Tibial artery (tissue), 4 donors: ENCODE measurements around the gene ABCC9.
A peak's percentile ranks its signal among the peaks of the same experiment; 100 is the strongest.

Experiments
- DNase-seq, 2 donors: peaks; one replicate each; pipeline ENCODE4 v3.0.0-alpha.2; 2019
- H3K27ac ChIP-seq, 2 donors: fragments of 200-600 bp; sonication (generic) in 1 of 2; 1 replicate in 1 of 2; 2 replicates in 1 of 2; pipeline ENCODE4 v1.5.1; 2018 to 2019; ENCODE audit warnings: mild to moderate bottlenecking in 1 of 2
- H3K27me3 ChIP-seq, 2 donors: fragments of 200-600 bp; sonication (generic) in 1 of 2; one replicate each; pipeline versions ENCODE4 v1.5.1 to v1.6.0; 2016 to 2019
- H3K36me3 ChIP-seq, 3 donors: fragments of 200-600 bp; sonication (generic) in 2 of 3; one replicate each; pipeline ENCODE4 v1.5.1; 2016 to 2019; ENCODE audit warnings: mild to moderate bottlenecking in 2 of 3
- H3K4me1 ChIP-seq, 4 donors: fragments of 200-600 bp; sonication (generic) in 2 of 4; 1 replicate in 3 of 4; 2 replicates in 1 of 4; pipeline ENCODE4 v1.5.1; 2016 to 2019
- H3K4me3 ChIP-seq, 2 donors: fragments of 200-600 bp; sonication (generic) in 1 of 2; 1 replicate in 1 of 2; 2 replicates in 1 of 2; pipeline ENCODE4 v1.5.1; 2018 to 2019; ENCODE audit warnings: mild to moderate bottlenecking in 2 of 2
- H3K9me3 ChIP-seq, 3 donors: fragments of 200-600 bp; sonication (generic) in 1 of 3; one replicate each; pipeline ENCODE4 v1.5.1; 2016 to 2019
- intact Hi-C: fragments of 100-400 bp; cut with DNase I; formaldehyde crosslinking; loops from one replicate; pipeline ENCODE4 v1.15.0; 2023; ENCODE audit warnings: low total_unique reads
- TF ChIP-seq, protein P1 (sequence below), 2 experiments: fragments of 200-600 bp in 1 of 2; fragments of 450-650 bp in 1 of 2; IDR thresholded peaks; one replicate each; pipeline ENCODE4 v1.5.1; 2017 to 2019; ENCODE audit warnings: antibody characterized with exemption in 2 of 2, mild to moderate bottlenecking in 1 of 2, moderate library complexity in 1 of 2

The ABCC9 gene

GRCh38 chr12:21984375-21984774 lies 43.1 kb upstream of the ABCC9 start:
- DNase-seq, result no peak
- Histone ChIP-seq H3K9me3 (no peaks in the 10 kb centered on the region), H3K27me3 (no peaks in the 10 kb centered on the region), H3K36me3 (no peaks in the 10 kb centered on the region), H3K4me3 (no peak overlapping the region), H3K27ac (no peak overlapping the region), H3K4me1 (peaks cover 0 to 28% (median 12%) of the 10 kb centered on the region in 4 donors)
- intact Hi-C loops, result no loop called here
- TF ChIP-seq, protein P1, sequence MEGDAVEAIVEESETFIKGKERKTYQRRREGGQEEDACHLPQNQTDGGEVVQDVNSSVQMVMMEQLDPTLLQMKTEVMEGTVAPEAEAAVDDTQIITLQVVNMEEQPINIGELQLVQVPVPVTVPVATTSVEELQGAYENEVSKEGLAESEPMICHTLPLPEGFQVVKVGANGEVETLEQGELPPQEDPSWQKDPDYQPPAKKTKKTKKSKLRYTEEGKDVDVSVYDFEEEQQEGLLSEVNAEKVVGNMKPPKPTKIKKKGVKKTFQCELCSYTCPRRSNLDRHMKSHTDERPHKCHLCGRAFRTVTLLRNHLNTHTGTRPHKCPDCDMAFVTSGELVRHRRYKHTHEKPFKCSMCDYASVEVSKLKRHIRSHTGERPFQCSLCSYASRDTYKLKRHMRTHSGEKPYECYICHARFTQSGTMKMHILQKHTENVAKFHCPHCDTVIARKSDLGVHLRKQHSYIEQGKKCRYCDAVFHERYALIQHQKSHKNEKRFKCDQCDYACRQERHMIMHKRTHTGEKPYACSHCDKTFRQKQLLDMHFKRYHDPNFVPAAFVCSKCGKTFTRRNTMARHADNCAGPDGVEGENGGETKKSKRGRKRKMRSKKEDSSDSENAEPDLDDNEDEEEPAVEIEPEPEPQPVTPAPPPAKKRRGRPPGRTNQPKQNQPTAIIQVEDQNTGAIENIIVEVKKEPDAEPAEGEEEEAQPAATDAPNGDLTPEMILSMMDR (IDR thresholded peaks at IDR 0.05), result no peak

GRCh38 chr12:21983095-21983494 lies 41.9 kb upstream of the ABCC9 start:
- Histone ChIP-seq H3K4me1 (peaks cover 0 to 28% (median 12%) of the 10 kb centered on the region in 4 donors), H3K36me3 (no peaks in the 10 kb centered on the region), H3K9me3 (no peaks in the 10 kb centered on the region), H3K27ac (no peak overlapping the region), H3K27me3 (no peaks in the 10 kb centered on the region), H3K4me3 (no peak overlapping the region)
- intact Hi-C loops, result no loop called here
- DNase-seq, result no peak
- TF ChIP-seq, protein P1 (IDR thresholded peaks at IDR 0.05), result no peak

GRCh38 chr12:21980544-21980943 lies 39.3 kb upstream of the ABCC9 start:
- Histone ChIP-seq H3K27ac (no peak overlapping the region), H3K4me3 (no peak overlapping the region), H3K9me3 (no peaks in the 10 kb centered on the region), H3K27me3 (no peaks in the 10 kb centered on the region), H3K36me3 (no peaks in the 10 kb centered on the region), H3K4me1 (peaks cover 0 to 28% (median 12%) of the 10 kb centered on the region in 4 donors)
- DNase-seq, result no peak
- TF ChIP-seq, protein P1 (IDR thresholded peaks at IDR 0.05), result no peak
- intact Hi-C loops, result no loop called here

- Histone ChIP-seq H3K36me3 (no peaks in the 10 kb centered on the region), H3K27ac (no peak overlapping the region), H3K27me3 (no peaks in the 10 kb centered on the region), H3K4me1 (peaks cover 0 to 4% (median 0%) of the 10 kb centered on the region in 4 donors), H3K4me3 (no peak overlapping the region), H3K9me3 (no peaks in the 10 kb centered on the region)
- intact Hi-C loops, result no loop called here
- DNase-seq, result no peak
- TF ChIP-seq, protein P1 (IDR thresholded peaks at IDR 0.05), result no peak
Observed at GRCh38 chr12:21975293-21975692, 34.1 kb upstream of the ABCC9 start.

GRCh38 chr12:21973221-21973620 lies 32.0 kb upstream of the ABCC9 start:
- H3K4me3 ChIP-seq, result no peak overlapping the region
- no peaks in the 10 kb centered on the region for H3K36me3 ChIP-seq
- peaks cover 0 to 4% (median 0%) of the 10 kb centered on the region in 4 donors for H3K4me1 ChIP-seq
- no peaks in the 10 kb centered on the region for H3K9me3 ChIP-seq
- TF ChIP-seq, protein P1 (IDR thresholded peaks at IDR 0.05), result no peak
- no peaks in the 10 kb centered on the region for H3K27me3 ChIP-seq
- no peak overlapping the region for H3K27ac ChIP-seq
- intact Hi-C loops, result no loop called here
- no peak for DNase-seq

DNA sequence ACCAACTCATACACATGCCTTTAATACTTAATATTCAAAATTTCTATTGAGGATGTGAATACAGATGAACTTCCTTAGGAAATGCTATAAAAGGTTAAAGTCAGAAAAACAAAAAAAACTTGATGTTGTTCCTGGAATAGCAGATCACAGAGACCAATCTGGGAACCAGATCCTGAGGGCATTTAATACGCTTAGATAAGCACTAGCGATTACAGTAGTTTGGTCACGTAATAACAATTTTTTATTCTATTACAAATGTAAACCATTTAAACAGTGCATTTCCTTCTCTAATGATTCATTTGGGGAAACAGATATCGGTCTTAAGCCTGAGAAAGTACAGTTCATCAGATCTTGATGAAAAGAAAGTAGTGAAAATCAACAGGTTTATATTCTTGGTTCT lies 30.8 kb upstream of the ABCC9 start:
- Histone ChIP-seq H3K27ac (peak overlapping the region in 1 of 2 donors; percentile 15), H3K4me1 (peaks cover 0 to 4% (median 0%) of the 10 kb centered on the region in 4 donors), H3K27me3 (no peaks in the 10 kb centered on the region), H3K4me3 (no peak overlapping the region), H3K9me3 (no peaks in the 10 kb centered on the region), H3K36me3 (no peaks in the 10 kb centered on the region)
- intact Hi-C loops, result no loop called here
- TF ChIP-seq, protein P1 (IDR thresholded peaks at IDR 0.05), result no peak
- no peak for DNase-seq
